ENCODE results near the gene HEG1.

GRCh38 chr3:124950026-124950425 lies 105.8 kb downstream of the HEG1 start:
- TF ChIP-seq EZH2 (IDR thresholded peaks at IDR 0.05; ENCODE audit: borderline replicate concordance, low read depth, low read length, severe bottlenecking) (no peak), CTCF (IDR thresholded peaks at IDR 0.05; ENCODE audit: extremely low read depth in 1 of 2, insufficient read depth in 1 of 2, low read depth in 1 of 2, low read length in 2 of 2) (no peak), POLR2A (IDR thresholded peaks at IDR 0.05; ENCODE audit: low read depth, low read length) (no peak), MAX (IDR thresholded peaks at IDR 0.05; ENCODE audit: insufficient read depth, insufficient read length) (no peak), JUN (IDR thresholded peaks at IDR 0.05; ENCODE audit: borderline replicate concordance, insufficient read depth, insufficient read length, low read depth) (no peak), MYC (IDR thresholded peaks at IDR 0.05; ENCODE audit: low read depth, low read length) (no peak)
